OCI-LY7 (cell line): Measurements from ENCODE around the gene SYNM. TPM values are rescaled to one million over a fixed set of nuclear protein-coding genes. Genes with fewer than 3 reads are reported as not detected.

Source experiments
- BruUV-seq: library from RNA; stranded (reverse); fragments of 400-500 nt; replicated peaks from 2 replicates; lab custom pipeline; 2021; lab: Mats Ljungman, UMichigan
- CTCF ChIA-PET: fragments of 300-600 bp; sonication (Branson Sonifier 250); formaldehyde crosslinking; loops from one replicate; lab custom pipeline; 2022; ENCODE audit warnings: antibody characterized with exemption; ENCODE audit not compliant: unreplicated experiment; lab: Charles Lee
- POLR2A ChIA-PET: fragments of 300-600 bp; sonication (Branson Sonifier 250); formaldehyde crosslinking; loops from one replicate; lab custom pipeline; 2022; ENCODE audit warnings: antibody characterized with exemption; lab: Charles Lee
- DNase-seq: peaks from one replicate; pipeline ENCODE4 v3.0.0-alpha.2; 2015; ENCODE audit warnings: low spot score
- H2AFZ ChIP-seq: fragments of 200-600 bp; sonication (generic), shearing (Covaris generic); 2 replicates; pipeline ENCODE4 v1.6.1; 2014; ENCODE audit warnings: mild to moderate bottlenecking, antibody characterized with exemption, low read length, moderate library complexity
- H3K27ac ChIP-seq: fragments of 200-600 bp; sonication (generic); 2 replicates; pipeline ENCODE4 v1.5.1; 2014; ENCODE audit warnings: mixed run types, low read depth, mild to moderate bottlenecking, moderate library complexity, low read length, inconsistent platforms; ENCODE audit not compliant: poor library complexity, severe bottlenecking
- H3K36me3 ChIP-seq: fragments of 200-600 bp; sonication (generic); 2 replicates; pipeline ENCODE4 v1.6.1; 2014; ENCODE audit warnings: mild to moderate bottlenecking, antibody characterized with exemption, low read length, moderate library complexity, mixed read lengths; ENCODE audit not compliant: insufficient read depth
- H3K4me1 ChIP-seq: fragments of 200-600 bp; sonication (generic); 2 replicates; pipeline ENCODE4 v1.5.1; 2014; ENCODE audit warnings: mild to moderate bottlenecking, low read length; ENCODE audit not compliant: insufficient read depth, poor library complexity, severe bottlenecking
- H3K4me2 ChIP-seq: fragments of 200-600 bp; sonication (generic); 2 replicates; pipeline ENCODE4 v1.6.1; 2014; ENCODE audit warnings: mild to moderate bottlenecking, low read length
- H3K4me3 ChIP-seq: fragments of 200-600 bp; sonication (generic); 2 replicates; pipeline ENCODE4 v1.5.1; 2014; ENCODE audit warnings: mild to moderate bottlenecking, low read depth, low read length; ENCODE audit not compliant: poor library complexity, severe bottlenecking
- H3K79me2 ChIP-seq: fragments of 200-600 bp; sonication (generic); 2 replicates; pipeline ENCODE4 v1.6.1; 2016; ENCODE audit warnings: low read depth, mild to moderate bottlenecking, low read length, moderate library complexity, mixed read lengths; ENCODE audit not compliant: insufficient read depth
- H3K9me2 ChIP-seq: fragments of 200-600 bp; sonication (generic); 2 replicates; pipeline ENCODE4 v1.6.1; 2016; ENCODE audit warnings: mild to moderate bottlenecking, low read length, mixed read lengths; ENCODE audit not compliant: insufficient read depth
- H3K9me3 ChIP-seq: fragments of 200-600 bp; sonication (generic); 2 replicates; pipeline ENCODE4 v1.6.1; 2014; ENCODE audit warnings: mild to moderate bottlenecking, mixed run types, low read length, mixed read lengths
- H4K20me1 ChIP-seq: fragments of 200-600 bp; sonication (generic); 2 replicates; pipeline ENCODE4 v1.6.1; 2014; ENCODE audit warnings: mild to moderate bottlenecking, antibody characterized with exemption, low read length, moderate library complexity, mixed read lengths; ENCODE audit not compliant: insufficient read depth
- CTCF ChIP-seq: fragments of 200-600 bp; sonication (generic); conservative IDR thresholded peaks from 2 replicates; pipeline ENCODE4 v1.5.1; 2014; ENCODE audit warnings: mild to moderate bottlenecking, antibody characterized with exemption, low read length, moderate library complexity, mixed read lengths
- EZH2phosphoT487 ChIP-seq: fragments of 200-600 bp; sonication (generic); IDR thresholded peaks from 2 replicates; pipeline ENCODE4 v1.6.1; 2018; ENCODE audit warnings: low read depth, borderline replicate concordance, mild to moderate bottlenecking, mixed run types, antibody characterized with exemption, low read length, moderate library complexity, mixed read lengths
- intact Hi-C: fragments of 100-400 bp; cut with micrococcal nuclease; formaldehyde crosslinking; loops from one replicate; pipeline ENCODE4 v1.10.0; 2022; ENCODE audit not compliant: unreplicated experiment
- total RNA-seq, 2 experiments: library from RNA; depleted of rRNA in 1 of 2; stranded (reverse); fragments of >200 nt in 1 of 2; shearing (Covaris generic) in 1 of 2; gene quantifications; 2 replicates each; pipeline ENCODE4 v1.2.3, GENCODE V29; 2014 to 2022

SYNM gene
- total RNA-seq, 2 experiments from 2014 or later: 0.08 to 0.41 TPM

- no TSS peak for BruUV-seq
- ChIA-PET CTCF (no interaction called here), POLR2A (interaction anchor here (0.6 to 0.7 kb wide), 4 partner anchors 14 to 151 kb away, joined by 3 to 5 read pairs (median 4); no protein-coding TSS in a partner anchor)
- Histone ChIP-seq H2AFZ (no peak overlapping the region), H3K4me2 (no peak overlapping the region), H3K36me3 (no peaks in the 10 kb centered on the region), H3K9me3 (no peaks in the 10 kb centered on the region), H3K27ac (no peak overlapping the region), H4K20me1 (no peaks in the 10 kb centered on the region), H3K79me2 (no peaks in the 10 kb centered on the region), H3K4me3 (no peak overlapping the region), H3K9me2 (no peaks in the 10 kb centered on the region), H3K4me1 (no peaks in the 10 kb centered on the region)
- no peak for TF ChIP-seq EZH2phosphoT487
- no peak for TF ChIP-seq CTCF
- intact Hi-C loops: no loop called here
- DNase-seq: no peak
Measured at GRCh38 chr15:99057020-99057419, 47.9 kb upstream of the SYNM start.

GRCh38 chr15:99057697-99058420 lies 47.0 kb upstream of the SYNM start:
- H2AFZ ChIP-seq: no peak overlapping the region
- intact Hi-C loops: no loop called here
- H3K4me1 ChIP-seq: no peaks in the 10 kb centered on the region
- no peak overlapping the region for H3K4me2 ChIP-seq
- no peaks in the 10 kb centered on the region for H3K79me2 ChIP-seq
- ChIA-PET CTCF (no interaction called here), POLR2A (interaction anchor here (0.6 to 0.7 kb wide), 3 partner anchors 29 to 306 kb away, joined by 3 to 4 read pairs (median 3); no protein-coding TSS in a partner anchor)
- no TSS peak for BruUV-seq
- H3K27ac ChIP-seq: no peak overlapping the region
- TF ChIP-seq EZH2phosphoT487 (no peak), CTCF (no peak)
- H3K36me3 ChIP-seq: no peaks in the 10 kb centered on the region
- H3K9me2 ChIP-seq: no peaks in the 10 kb centered on the region
- H4K20me1 ChIP-seq: no peaks in the 10 kb centered on the region
- H3K9me3 ChIP-seq: no peaks in the 10 kb centered on the region
- no peak overlapping the region for H3K4me3 ChIP-seq
- DNase-seq: no peak

GRCh38 chr15:99058421-99058870 lies 46.4 kb upstream of the SYNM start:
- no peak overlapping the region for H3K4me2 ChIP-seq
- H4K20me1 ChIP-seq: no peaks in the 10 kb centered on the region
- no peaks in the 10 kb centered on the region for H3K79me2 ChIP-seq
- DNase-seq: no peak
- ChIA-PET CTCF (interaction anchor here (0.6 kb wide), 1 partner anchor 146 kb away, joined by 10 read pairs; no protein-coding TSS in a partner anchor), POLR2A (interaction anchor here (0.7 kb wide), 1 partner anchor 453 kb away, joined by 5 read pairs; no protein-coding TSS in a partner anchor)
- H3K36me3 ChIP-seq: no peaks in the 10 kb centered on the region
- H2AFZ ChIP-seq: no peak overlapping the region
- TF ChIP-seq CTCF (no peak), EZH2phosphoT487 (no peak)
- H3K4me1 ChIP-seq: no peaks in the 10 kb centered on the region
- BruUV-seq: no TSS peak
- H3K4me3 ChIP-seq: no peak overlapping the region
- no peaks in the 10 kb centered on the region for H3K9me3 ChIP-seq
- intact Hi-C loops: no loop called here
- H3K27ac ChIP-seq: no peak overlapping the region
- no peaks in the 10 kb centered on the region for H3K9me2 ChIP-seq
